GM21423 (cell line): ENCODE measurements around the gene LRRC8C.
A peak's percentile ranks its signal among the peaks of the same experiment; 100 is the strongest.
"Not testable (repeated sequence)": the region's sequence is repeated elsewhere in the genome, so short reads cannot be mapped to it uniquely, and the experiment has no call there.

ENCODE experiments used
- ATAC-seq: cut with Tn5 transposase; IDR thresholded peaks from one replicate; pipeline ENCODE4 v1.9.1; 2021; ENCODE audit warnings: mild to moderate bottlenecking, moderate library complexity; ENCODE audit not compliant: unreplicated experiment

The LRRC8C gene

GRCh38 chr1:89701746-89702241 is 68.9 kb downstream of the LRRC8C start:
- ATAC-seq: no peak

DNA sequence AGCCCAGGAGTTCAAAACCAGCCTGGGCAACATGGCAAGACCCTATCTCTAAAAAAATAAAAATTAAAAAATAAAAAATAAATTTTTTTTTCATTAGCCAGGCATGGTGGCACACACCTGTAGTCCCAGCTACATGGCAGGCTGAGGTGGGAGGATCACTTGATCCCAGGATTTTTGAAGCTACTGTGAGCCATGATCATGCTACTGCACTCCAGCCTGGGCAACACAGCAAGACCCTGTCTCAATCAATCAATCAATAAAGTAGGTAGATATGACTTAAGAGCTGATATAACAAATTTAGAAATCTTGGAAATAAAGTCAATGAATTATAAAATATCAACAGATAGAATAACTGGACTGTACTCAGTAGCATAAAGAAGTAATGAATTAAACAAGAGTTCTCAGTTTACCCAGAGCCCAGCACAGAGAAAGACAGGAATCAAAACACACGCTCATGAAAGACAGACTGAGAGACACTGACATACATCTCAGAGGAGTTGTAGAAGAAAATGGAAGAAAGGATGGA is 69.7 kb downstream of the LRRC8C start:
- no peak for ATAC-seq

DNA sequence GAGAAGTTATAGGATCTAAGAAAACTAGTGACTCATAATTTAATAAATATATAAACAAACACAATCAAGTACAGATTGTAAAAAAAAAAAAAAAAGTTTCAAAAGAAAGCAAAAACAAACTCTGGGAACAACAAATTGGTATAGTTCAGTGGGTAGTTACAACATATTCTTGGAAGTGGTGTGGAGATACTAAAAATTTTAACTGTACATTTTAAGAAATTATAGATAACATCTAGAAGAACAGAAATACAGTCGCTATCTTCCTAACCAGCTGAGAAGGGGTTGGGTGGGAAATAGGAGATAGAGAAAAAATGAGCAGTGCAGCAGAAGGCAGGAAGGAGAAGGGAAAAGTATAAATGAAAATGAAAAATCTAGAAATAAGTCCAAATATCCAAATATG is 70.5 kb downstream of the LRRC8C start:
- no peak for ATAC-seq

GRCh38 chr1:89704014-89704413 is 71.1 kb downstream of the LRRC8C start:
- ATAC-seq: no peak

DNA sequence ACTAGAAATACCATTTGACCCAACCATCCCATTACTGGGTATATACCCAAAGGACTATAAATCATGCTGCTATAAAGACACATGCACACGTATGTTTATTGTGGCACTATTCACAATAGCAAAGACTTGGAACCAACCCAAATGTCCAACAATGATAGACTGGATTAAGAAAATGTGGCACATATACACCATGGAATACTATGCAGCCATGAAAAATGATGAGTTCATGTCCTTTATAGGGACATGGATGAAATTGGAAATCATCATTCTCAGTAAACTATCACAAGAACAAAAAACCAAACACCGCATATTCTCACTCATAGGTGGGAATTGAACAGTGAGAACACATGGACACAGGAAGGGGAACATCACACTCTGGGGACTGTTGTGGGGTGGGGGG is 72.0 kb downstream of the LRRC8C start:
- not testable (repeated sequence) for ATAC-seq

DNA sequence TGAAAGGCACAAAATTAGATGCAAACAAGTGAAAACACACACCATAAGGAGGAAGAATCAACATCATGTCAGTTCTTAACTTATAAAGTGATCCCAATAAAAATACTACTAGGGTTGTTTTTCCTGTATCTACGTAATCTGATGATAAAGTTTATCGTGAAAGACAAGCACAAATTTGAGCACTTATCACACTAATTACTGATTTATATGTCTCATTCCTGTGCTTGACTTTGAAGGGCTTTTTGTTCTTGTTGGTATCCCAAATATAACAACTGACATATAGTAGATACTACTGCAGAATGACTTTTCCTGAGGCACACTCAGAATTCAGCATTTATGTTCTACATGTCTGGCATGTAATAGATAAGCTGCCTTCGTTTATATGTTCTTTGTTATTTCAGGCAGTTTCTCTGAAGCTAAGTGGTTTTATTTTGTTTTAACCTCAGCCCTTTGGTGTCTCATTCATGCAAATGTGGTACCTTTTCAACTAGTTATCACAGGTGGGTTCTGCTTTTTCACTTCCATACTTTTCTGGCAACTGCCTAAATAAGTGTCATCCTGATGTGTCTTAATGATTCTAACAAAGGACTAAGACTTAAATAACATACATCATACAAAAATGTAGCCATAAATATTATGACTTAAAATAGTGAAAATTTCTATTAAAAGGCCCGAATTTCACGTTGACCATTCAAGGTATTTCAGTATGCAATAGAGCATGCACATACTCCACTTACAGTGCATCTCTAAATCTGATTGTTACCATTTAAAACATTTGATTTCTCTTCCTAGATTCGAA is 73.2 kb downstream of the LRRC8C start:
- ATAC-seq: peak; percentile 81

DNA sequence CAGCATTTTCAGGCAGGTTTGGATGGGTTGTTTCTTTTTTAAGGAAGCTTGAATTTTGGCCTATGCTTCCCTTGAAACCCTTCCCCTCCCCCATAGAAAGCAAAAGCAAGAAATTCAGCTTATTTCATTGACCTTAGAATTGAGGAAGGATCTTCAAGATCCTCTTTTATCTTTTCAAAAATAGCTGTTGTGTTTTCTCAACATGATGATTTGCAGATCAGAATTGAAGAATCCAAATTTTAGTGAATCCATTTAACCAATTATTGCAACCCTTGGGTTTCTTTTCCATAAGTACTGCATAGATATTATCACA is 73.7 kb downstream of the LRRC8C start:
- peak; percentile 8 for ATAC-seq

DNA sequence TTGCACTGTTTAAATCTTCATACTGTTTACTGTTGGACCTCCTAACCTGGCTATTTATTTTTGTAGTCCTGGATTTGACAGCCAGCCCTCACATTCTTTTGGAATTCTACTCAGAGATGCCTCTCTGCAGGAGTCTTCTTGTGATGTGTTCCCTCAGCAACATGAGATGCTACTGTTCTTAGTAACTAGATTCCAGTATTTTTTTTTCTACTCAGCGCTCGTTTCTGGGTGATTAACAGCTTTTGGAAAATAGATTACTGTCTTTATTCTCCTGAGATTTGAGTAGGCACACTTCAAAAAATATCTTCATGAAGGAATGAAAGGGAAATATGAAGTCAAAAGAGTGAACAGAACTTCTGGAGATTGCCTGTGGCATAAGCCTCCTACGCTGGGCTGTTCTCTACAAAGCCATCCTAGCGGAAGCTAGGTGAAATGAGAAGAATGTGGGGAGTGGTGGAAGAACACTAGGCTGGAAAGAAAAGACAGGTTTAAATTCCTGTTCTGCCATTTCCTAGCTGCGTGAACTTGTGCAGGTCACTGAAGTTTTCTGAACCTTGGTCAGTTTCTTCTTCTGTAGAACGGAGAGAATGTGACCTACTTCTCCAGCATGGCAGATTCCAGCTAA is 75.9 kb downstream of the LRRC8C start:
- ATAC-seq: no peak

- no peak for ATAC-seq
These were observed 77.7 kb downstream of the LRRC8C start for GRCh38 chr1:89710498-89711139.

DNA sequence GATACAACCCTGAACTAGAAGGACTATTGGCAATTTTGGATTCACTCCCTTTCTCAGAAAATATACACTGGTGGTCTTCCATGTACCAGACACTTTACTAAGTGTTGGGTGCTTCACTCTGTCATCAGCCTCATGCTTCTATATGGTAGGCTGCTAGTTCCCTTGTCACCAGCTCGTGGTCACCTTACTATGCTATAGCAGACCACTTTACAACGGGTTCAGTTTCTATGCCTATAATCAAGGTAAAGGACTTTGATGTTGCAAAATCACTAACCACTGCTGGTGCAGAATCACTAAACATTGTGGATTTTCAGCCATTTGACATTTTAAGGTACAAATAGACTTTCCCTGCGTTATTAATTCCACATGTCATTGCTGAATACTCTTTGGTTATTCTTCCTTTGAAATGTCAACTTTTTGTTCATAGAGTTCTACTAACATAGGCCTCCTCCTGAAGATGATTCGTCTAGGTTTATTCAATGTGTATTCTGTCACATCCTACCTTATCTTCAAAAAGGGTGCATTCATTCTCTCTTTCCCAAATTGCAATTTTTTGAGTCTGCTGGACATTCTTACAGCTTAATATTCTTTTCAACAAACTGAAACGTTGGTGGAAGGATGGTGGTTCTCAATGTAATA is 78.3 kb downstream of the LRRC8C start:
- ATAC-seq: no peak

DNA sequence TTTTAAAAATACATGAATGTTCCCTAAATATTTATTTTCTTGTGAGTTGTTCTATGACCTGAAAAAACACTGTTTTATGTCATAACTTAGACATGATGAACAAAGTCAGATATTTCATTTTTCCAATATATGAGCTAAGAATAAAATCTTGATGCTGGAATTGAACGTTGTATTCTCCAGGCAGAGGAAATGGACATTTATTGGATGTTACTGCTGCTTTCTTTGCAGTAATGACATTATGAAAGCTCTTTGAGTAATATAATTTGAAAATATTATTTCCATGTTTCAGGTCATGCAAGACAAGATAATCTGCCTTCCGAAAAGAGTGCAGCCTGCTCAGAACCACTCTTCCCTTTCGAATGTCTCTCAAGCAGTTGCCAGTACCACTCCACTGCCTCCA is 79.5 kb downstream of the LRRC8C start:
- ATAC-seq: no peak

DNA sequence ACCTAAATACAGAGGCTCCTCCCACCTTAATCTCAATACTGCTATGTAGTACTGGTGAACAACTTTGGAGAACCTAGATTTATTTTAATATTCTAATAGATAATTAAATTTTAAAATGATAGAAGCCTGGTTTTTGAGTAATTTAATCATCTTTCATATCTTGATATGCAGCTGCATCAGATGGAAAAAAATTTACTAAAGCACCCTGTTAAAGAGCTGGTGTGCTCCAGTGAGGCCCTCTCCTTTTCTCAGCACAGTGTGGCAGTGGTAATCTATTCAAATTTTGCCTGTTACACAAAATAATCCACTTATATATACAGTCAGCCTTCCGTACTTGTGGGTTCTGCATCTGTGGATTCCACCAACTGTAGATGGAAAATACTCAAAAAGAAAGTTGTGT is 82.8 kb downstream of the LRRC8C start:
- ATAC-seq: no peak

GRCh38 chr1:89719502-89720306 is 86.8 kb downstream of the LRRC8C start:
- ATAC-seq: peak; percentile 95

DNA sequence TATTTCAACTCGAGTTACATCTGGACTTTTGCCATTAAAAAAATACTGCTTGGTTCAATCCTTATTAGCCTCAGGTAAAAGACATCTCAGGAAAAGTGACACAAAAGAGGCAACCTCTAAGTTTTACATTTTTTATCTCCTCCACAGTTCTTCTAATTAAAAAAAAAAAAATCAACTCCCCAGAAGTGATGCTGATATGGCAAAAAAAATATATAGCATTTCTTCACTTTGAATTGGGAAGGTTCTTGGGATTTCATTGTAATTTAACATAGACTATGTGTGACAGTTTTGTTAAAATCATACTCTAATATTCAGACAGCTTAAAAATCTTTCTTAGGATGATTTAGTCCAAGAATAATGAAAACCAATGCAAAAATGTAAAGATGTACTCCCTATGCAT is 87.9 kb downstream of the LRRC8C start:
- ATAC-seq: no peak

GRCh38 chr1:89721351-89721750 is 88.4 kb downstream of the LRRC8C start:
- no peak for ATAC-seq

- no peak for ATAC-seq
These were observed 90.2 kb downstream of the LRRC8C start for GRCh38 chr1:89723144-89723543.

GRCh38 chr1:89723863-89724262 is 90.9 kb downstream of the LRRC8C start:
- no peak for ATAC-seq

GRCh38 chr1:89724369-89725010 is 91.6 kb downstream of the LRRC8C start:
- ATAC-seq: peak; percentile 66

GRCh38 chr1:89725011-89725370 is 92.1 kb downstream of the LRRC8C start:
- peak; percentile 9 for ATAC-seq

DNA sequence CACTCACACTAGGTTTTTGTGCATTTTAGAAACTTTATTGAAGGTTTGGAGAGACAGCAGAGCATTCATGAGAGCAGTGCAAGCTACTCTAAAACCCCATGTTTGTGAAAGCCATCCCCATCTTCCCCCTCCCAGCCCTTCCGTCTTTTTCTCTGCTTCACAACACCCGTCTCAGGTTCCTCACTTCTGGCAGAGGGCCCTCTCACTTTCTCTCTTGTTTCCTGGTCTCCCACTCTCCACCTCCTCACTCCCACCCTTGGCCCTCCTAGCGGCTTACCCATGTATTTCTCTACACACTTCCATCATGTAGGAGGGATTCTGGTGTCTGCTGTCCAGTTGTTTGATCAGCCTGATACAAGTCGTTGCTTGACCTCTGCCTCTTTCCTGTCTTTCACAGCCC is 92.7 kb downstream of the LRRC8C start:
- ATAC-seq: no peak
